ENCODE measurements around the gene FBLL1.

DNA sequence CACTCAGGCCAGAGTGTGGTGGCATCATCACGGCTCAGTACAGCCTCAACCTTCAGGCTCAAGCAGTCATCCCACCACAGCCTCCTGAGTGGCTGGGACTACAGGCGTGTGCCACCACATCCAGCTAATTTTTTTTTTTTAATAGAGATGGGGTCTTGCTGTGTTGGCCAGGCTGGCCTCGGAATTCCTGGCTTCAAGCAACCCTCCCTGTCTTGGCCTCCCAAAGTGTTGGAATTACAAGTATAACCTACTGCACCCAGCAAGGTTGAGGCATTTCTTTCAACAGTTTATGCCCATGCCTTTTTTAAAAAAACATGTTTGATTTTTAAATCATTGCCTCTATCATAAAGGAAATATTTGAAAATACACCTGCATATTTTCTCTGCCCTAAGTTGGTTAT lies 40.0 kb upstream of the FBLL1 start:
- TF ChIP-seq ETV6 (conservative IDR thresholded peaks at IDR 0.05 in 1 of 2, IDR thresholded peaks at IDR 0.05 in 1 of 2; ENCODE audit: borderline replicate concordance in 1 of 2, low read depth in 1 of 2), result no peak
- TF ChIP-seq RBBP5 (conservative IDR thresholded peaks at IDR 0.05), result no peak
- no peak for TF ChIP-seq POLR2AphosphoS5 (IDR thresholded peaks at IDR 0.05; ENCODE audit: low read length)
- no peak for TF ChIP-seq YY1 (IDR thresholded peaks at IDR 0.05; ENCODE audit: low read depth, low read length)
- no peak for TF ChIP-seq JUNB (IDR thresholded peaks at IDR 0.05)
- TF ChIP-seq CHD4 (IDR thresholded peaks at IDR 0.05), result no peak
- no peak for TF ChIP-seq NFYB (IDR thresholded peaks at IDR 0.05; ENCODE audit: insufficient read depth, low read depth, low read length)
- no peak for TF ChIP-seq BHLHE40 (IDR thresholded peaks at IDR 0.05; ENCODE audit: borderline replicate concordance in 1 of 2, low read depth in 2 of 2, low read length in 1 of 2)
